ENCODE data around the gene ATF6.

The ATF6 gene

DNA sequence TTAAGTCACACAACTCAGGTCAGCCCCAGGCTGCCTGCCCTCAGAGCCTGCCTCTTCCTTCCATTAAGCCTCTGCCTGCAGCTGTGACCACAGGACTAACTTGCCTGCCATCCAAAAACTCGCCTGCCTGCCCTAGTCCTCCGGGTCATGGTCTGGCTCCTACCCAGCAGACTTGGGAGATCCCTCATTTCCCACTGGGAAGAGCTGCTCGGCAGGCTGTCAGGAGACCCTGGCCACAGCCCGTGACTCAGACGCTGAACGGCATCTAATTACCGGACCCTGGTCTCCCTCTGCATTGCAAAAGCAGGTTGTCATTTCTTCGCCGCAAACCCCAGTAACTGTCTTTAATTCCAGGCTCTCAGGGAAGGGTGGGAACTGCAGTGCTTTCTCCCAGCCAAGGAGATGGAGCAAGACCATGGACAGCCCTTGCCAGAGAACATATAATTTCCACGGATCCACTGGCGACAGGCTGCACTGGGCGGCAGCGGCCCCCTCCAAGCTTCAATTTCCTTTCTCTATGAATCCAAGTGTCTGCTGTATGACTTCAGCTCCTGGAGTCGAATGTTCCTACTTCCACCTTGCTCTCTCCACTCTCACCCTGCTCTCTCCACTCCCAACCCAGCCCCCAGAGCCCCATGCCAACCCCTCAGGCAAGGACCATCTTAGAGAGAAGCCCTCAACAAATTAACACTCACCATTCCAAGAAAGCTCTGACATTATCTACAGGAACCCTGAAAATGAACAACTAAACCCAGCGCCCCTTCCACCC lies 237.1 kb downstream of the ATF6 start:
- no peak for DNase-seq (ENCODE audit: low spot score)

GRCh38 chr1:162003830-162004215 lies 237.7 kb downstream of the ATF6 start:
- no peak for DNase-seq (ENCODE audit: low spot score)

DNA sequence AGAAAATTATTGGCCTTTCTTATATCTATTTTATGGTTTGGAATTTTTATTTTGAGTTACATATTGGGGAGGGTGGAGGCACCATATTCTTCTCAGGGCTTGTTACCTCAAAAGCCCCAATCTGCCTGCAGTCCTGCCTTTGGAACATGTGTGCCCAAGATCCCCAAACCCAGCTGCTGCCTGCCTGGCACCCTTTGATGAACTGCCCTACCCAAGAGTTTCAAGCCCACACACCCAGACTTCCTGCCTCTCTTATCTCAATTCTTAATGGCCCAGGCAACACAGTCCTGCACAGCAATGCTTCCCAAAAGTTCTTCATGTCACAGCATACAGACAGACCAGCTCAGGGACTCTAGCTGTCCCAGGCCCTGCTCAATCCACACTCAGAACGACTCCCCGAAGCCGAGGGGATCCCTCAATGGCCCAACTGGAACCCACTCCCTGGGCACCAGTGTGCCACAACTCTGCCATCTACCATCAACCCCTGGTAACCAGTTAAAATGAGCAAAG lies 238.4 kb downstream of the ATF6 start:
- DNase-seq (ENCODE audit: low spot score): no peak

GRCh38 chr1:162006081-162006480 lies 240.0 kb downstream of the ATF6 start:
- no peak for DNase-seq (ENCODE audit: low spot score)

- no peak for DNase-seq (ENCODE audit: low spot score)
Observed at GRCh38 chr1:162007466-162007865, 241.3 kb downstream of the ATF6 start.

GRCh38 chr1:162008799-162009198 lies 242.7 kb downstream of the ATF6 start:
- no peak for DNase-seq (ENCODE audit: low spot score)

DNA sequence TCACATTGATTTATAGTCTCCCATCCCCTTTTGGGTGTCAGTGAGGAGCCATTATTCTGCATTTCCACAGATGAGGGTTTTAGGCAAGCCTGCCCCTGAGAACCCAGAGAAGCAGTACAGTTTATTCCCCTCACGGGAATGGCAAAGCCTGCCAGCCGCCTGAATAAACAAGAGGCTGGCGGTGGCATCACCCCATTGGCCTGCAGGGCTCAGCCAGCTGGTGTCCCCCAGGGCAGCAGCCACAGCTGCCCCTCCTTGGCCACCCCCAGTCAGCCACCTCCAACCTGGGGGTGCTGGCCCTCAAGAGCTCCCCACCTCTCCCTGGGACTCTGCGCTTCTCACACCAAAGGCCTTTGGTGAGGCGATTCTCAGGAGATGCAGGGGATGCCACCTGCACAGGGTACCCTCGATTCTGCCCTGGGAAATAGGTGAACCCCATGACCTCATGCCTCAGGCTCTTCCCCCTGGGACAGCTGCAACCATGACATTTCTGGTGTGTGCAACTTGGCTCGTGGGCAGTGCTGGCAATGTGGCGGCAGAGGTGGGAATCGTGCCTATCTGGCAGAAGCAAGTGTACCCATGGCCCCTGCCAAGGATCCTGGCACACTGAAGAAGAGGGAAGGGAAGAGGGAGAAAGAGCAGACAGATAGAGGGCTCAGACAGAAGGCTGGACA lies 243.5 kb downstream of the ATF6 start:
- DNase-seq (ENCODE audit: low spot score): no peak

DNA sequence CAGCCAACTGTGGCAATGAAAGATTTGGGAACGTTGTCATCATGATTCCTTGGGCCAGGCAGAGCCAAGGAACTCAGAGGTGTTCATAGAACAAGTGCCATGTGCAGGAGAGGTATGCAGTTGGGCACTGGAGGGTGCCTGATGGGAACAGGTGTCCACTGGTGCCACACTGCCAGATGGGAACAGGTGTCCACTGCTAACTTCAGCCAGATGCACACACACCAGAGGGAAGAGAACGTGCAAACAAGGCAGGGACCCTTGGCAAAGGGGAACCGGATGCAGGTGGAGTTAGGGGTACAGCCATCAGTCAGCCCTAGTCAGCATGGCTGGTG lies 244.0 kb downstream of the ATF6 start:
- no peak for DNase-seq (ENCODE audit: low spot score)

DNA sequence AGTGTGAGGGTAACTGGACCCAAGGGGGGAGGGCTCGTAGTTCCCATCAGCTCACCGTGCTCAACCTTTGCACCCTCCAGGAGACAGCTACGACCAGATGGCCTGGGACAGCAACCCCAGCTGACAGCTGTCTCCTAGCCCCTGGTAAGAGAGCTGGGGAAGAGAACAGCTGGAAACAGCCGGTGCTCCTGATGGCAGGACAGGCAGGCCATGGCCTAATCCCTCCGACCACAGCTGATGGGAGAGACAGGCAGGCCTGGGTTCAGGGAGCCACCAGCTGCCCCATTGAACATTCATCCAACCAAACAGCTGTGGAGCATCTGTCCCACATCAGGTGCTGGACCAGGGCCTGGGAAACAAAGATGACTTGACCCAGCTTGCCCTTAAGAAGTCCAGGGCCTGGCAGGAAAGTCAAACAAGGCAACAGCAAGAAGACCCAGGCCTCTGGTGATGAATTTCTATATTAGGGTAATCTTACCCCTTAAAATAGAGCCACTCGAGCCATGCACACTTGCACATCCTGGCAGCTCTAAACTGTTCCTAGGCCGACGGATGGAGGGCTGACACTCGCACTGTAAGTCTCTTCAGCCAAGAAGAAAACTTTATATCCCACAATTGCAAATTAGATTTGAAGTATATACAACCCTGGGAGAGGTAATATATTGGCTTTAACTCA lies 245.4 kb downstream of the ATF6 start:
- no peak for DNase-seq (ENCODE audit: low spot score)

DNA sequence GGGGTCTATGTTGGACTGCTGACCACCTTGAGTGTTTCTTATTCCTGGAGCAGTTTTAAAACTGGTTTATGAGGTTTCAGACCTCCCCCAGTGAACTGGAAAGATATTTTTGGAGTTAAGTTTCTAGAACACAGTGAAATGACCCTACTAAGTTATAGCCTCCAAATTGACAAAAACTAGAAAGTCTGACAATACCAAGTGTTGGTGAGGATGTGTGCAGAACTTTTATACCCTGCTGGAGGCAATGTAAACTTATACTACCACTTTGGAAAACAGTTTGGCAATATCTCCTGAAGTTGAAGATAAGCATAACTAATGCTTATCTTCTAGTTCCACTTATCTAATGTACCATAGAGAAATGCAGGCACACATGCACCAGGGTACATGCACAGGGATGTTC lies 247.2 kb downstream of the ATF6 start:
- DNase-seq (ENCODE audit: low spot score): no peak

All from LoVo (cell line).